ENCODE data around the gene SUSD1. TPM values are rescaled to one million over a fixed set of nuclear protein-coding genes. Genes with fewer than 3 reads are reported as not detected.
A peak's percentile ranks its signal among the peaks of the same experiment; 100 is the strongest.

SUSD1 gene
- total RNA-seq, 1 donor from 2014 or later: 26.0 TPM

DNA sequence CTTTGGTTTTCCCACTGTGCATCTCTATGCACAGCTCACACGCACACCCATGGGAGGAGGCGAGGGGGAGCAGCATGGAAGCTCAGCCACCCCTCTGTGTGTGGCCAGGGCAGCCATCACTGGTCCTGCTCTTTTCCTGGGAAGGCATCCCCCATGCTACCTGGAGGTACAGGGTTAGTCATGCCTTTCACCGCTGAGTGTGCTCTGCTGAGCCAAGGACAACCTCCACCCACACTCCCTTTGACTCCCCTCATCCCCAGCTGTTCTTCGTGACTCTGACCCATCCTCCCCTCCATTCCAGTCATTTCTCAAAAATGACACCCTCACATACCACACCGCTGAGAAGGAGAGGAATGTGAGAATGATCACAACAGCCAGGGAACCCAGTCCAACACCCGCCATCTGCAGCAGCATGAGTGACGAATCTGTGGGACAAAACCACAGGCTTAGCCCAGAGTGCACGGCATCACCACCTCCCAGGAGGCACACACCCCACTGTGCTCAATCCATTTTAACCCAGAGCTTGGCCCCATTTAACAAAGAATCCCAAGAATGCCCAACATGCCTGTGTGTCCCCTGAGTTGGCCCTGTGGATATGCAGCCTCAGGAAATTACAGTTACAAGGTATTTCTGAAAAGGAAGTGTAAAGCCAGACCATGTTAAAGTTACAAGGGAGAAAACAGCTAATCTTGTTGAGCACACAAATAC lies 133.4 kb downstream of the SUSD1 start:
- H3K9me3 Mint-ChIP-seq: peaks cover 3% of the 10 kb centered on the region
- peak overlapping the region; percentile 87 for H3K27ac Mint-ChIP-seq
- H3K4me1 Mint-ChIP-seq: peaks cover 32% of the 10 kb centered on the region
- no peak overlapping the region for H3K4me3 Mint-ChIP-seq
- H3K27me3 Mint-ChIP-seq (ENCODE audit: low read depth): no peaks in the 10 kb centered on the region
- peaks cover 26% of the 10 kb centered on the region for H3K36me3 Mint-ChIP-seq
- DNase-seq (ENCODE audit: low spot score in 2 of 2, unreplicated experiment in 2 of 2): peak in 1 of 2 experiments; percentile 41
- TF ChIP-seq, protein P1, sequence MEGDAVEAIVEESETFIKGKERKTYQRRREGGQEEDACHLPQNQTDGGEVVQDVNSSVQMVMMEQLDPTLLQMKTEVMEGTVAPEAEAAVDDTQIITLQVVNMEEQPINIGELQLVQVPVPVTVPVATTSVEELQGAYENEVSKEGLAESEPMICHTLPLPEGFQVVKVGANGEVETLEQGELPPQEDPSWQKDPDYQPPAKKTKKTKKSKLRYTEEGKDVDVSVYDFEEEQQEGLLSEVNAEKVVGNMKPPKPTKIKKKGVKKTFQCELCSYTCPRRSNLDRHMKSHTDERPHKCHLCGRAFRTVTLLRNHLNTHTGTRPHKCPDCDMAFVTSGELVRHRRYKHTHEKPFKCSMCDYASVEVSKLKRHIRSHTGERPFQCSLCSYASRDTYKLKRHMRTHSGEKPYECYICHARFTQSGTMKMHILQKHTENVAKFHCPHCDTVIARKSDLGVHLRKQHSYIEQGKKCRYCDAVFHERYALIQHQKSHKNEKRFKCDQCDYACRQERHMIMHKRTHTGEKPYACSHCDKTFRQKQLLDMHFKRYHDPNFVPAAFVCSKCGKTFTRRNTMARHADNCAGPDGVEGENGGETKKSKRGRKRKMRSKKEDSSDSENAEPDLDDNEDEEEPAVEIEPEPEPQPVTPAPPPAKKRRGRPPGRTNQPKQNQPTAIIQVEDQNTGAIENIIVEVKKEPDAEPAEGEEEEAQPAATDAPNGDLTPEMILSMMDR (IDR thresholded peaks at IDR 0.05; ENCODE audit: unreplicated experiment): no peak

DNA sequence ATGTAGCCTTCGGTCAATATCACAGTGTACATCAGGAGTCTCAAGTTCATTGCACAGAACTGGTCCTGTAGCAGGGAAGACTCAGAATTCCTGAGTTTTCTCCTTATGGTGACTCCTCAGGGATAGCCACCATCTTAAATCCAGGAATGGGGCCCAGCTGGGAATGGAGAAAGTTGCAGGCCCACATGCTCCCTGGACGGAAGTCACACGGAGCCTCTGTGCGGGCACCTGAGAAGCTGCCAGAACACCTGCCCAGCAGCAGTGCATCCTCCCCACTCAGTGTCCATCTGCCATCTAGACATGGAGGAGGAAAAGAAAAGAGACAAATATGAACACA lies 133.9 kb downstream of the SUSD1 start:
- Mint-ChIP-seq H3K4me1 (peaks cover 32% of the 10 kb centered on the region), H3K27ac (peak overlapping the region; percentile 23), H3K9me3 (peaks cover 3% of the 10 kb centered on the region), H3K4me3 (no peak overlapping the region), H3K27me3 (ENCODE audit: low read depth) (no peaks in the 10 kb centered on the region), H3K36me3 (peaks cover 25% of the 10 kb centered on the region)
- TF ChIP-seq, protein P1 (IDR thresholded peaks at IDR 0.05; ENCODE audit: unreplicated experiment): no peak
- no peak for DNase-seq (ENCODE audit: low spot score in 2 of 2, unreplicated experiment in 2 of 2)

DNA sequence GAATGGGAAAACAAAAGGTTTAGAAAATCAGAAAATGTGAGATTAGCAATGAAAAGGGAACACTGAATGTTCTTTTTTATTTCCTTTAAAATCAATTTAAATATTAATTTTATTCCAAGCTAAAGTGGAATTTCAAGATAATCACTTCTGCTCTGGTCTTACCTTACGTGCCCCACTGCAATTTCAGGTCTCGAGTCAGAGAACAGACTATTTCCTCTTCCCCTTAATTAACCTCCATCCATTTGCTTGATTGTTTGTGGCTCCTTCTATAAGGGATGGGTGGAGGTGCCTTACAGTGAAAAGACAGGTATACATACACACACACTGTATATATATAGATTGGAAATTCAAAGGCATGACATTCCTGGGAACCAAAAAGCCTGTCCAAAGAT lies 137.1 kb downstream of the SUSD1 start:
- Mint-ChIP-seq H3K4me3 (no peak overlapping the region), H3K36me3 (peaks cover 21% of the 10 kb centered on the region), H3K4me1 (peaks cover 26% of the 10 kb centered on the region), H3K9me3 (no peaks in the 10 kb centered on the region), H3K27me3 (ENCODE audit: low read depth) (no peaks in the 10 kb centered on the region), H3K27ac (peak overlapping the region; percentile 71)
- DNase-seq (ENCODE audit: low spot score in 2 of 2, unreplicated experiment in 2 of 2): no peak
- TF ChIP-seq, protein P1 (IDR thresholded peaks at IDR 0.05; ENCODE audit: unreplicated experiment): no peak

DNA sequence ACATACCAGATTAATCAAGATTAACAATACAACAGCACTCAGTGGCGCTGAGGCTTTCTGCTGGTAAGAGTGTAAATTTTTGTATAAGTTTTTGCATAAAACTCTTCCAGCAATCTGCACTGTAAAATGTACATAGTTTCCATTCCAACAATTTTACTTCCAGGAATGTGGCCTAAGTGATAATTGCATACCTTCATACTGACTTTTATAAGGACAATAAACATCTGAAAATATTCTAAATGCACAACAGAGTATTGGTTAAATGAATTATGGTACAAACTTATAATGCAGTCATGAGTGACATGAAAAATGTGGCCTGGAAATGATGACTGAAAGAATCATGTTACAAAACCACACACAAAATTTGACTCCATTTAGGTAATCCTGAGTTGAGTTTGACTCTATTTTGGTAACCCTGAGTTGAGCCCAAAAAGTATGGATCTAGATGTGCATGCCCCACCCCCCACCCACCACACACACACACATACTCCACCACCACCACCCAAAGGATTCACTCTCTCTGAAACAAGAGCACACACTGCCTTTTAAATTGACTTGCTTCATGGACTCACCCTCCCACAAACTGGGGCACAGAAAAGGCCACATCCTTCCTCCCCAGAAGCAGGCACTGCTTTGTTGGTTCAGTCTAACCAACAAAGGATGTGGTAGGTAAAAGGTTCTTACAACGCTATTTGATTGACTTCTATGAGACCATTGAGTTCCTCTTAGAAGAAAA lies 137.6 kb downstream of the SUSD1 start:
- no peak overlapping the region for H3K4me3 Mint-ChIP-seq
- peak overlapping the region; percentile 71 for H3K27ac Mint-ChIP-seq
- H3K9me3 Mint-ChIP-seq: no peaks in the 10 kb centered on the region
- peaks cover 21% of the 10 kb centered on the region for H3K36me3 Mint-ChIP-seq
- H3K27me3 Mint-ChIP-seq (ENCODE audit: low read depth): no peaks in the 10 kb centered on the region
- TF ChIP-seq, protein P1 (IDR thresholded peaks at IDR 0.05; ENCODE audit: unreplicated experiment): no peak
- DNase-seq (ENCODE audit: low spot score in 2 of 2, unreplicated experiment in 2 of 2): no peak
- peaks cover 23% of the 10 kb centered on the region for H3K4me1 Mint-ChIP-seq

DNA sequence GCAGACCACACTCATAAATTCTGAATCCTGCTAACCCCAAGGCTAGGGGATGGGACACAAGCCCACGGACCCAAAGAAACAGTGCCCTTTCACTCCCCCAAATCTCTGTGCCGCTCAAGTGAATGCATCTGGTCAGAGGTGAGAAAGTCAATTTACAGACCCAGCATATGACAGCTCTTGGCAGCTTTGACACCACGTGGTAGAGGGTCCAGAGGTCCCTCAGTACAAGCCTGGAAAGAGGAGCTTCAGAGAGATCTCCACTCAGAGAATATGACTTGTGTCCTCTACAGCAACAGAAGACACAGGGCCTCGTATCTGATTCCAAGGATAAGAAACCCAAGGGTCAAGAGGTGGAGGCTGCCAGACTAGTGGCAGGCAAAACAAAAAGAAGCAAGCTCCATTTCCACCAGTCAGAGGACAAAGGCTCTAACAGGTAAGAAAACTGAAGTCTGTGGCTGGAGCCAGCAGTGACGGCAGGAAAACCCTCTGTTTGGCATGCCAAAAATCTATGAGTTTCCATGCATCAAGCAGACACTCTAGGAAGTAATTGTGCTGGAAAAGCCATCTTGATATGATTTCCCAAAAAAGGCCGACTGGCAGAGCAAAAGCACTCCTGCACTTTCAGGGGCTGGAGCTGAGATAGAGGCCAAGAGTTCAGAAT lies 139.8 kb downstream of the SUSD1 start:
- Mint-ChIP-seq H3K4me3 (no peak overlapping the region), H3K27ac (no peak overlapping the region), H3K27me3 (ENCODE audit: low read depth) (no peaks in the 10 kb centered on the region), H3K4me1 (peaks cover 12% of the 10 kb centered on the region), H3K9me3 (no peaks in the 10 kb centered on the region), H3K36me3 (peaks cover 18% of the 10 kb centered on the region)
- DNase-seq (ENCODE audit: low spot score in 2 of 2, unreplicated experiment in 2 of 2): no peak
- TF ChIP-seq, protein P1 (IDR thresholded peaks at IDR 0.05; ENCODE audit: unreplicated experiment): no peak

Measured in mesothelial cell of epicardium (in vitro differentiated cells).